CD4-positive, alpha-beta memory T cell (primary cell): ENCODE data around the gene MEGF6. TPM values are rescaled to one million over a fixed set of nuclear protein-coding genes. Genes with fewer than 3 reads are reported as not detected.

Experiments used
- CTCF ChIA-PET: fragments of 350-600 bp; sonication (Branson Sonifier 250); formaldehyde crosslinking; loops from one replicate; lab custom pipeline; 2021; ENCODE audit warnings: inconsistent platforms; ENCODE audit not compliant: partially characterized antibody; lab: Charles Lee
- POLR2A ChIA-PET: fragments of 350-600 bp; sonication (Branson Sonifier 250); formaldehyde crosslinking; loops from one replicate; lab custom pipeline; 2021; ENCODE audit not compliant: partially characterized antibody; lab: Charles Lee
- DNase-seq, 5 donors: peaks; one replicate each; pipeline versions ENCODE4 v3.0.0 to v3.0.0-alpha.2; 2020 to 2022; ENCODE audit warnings: mixed read lengths in 1 of 5
- H3K27ac ChIP-seq: one replicate; pipeline ENCODE4 v1.7.0; 2013; ENCODE audit warnings: low read depth, low read length
- H3K27me3 ChIP-seq: 2 replicates; pipeline ENCODE4 v1.7.0; 2013; ENCODE audit warnings: mild to moderate bottlenecking, low read length, moderate library complexity; ENCODE audit not compliant: insufficient read depth
- H3K36me3 ChIP-seq: 2 replicates; pipeline ENCODE4 v1.7.0; 2013; ENCODE audit warnings: mild to moderate bottlenecking, low read length, moderate library complexity; ENCODE audit not compliant: insufficient read depth
- H3K4me1 ChIP-seq: 2 replicates; pipeline ENCODE4 v1.7.0; 2013; ENCODE audit warnings: mild to moderate bottlenecking, low read length, moderate library complexity; ENCODE audit not compliant: insufficient read depth
- H3K4me3 ChIP-seq, 2 donors: one replicate each; pipeline ENCODE4 v1.7.0; 2013; ENCODE audit warnings: low read length in 2 of 2, mild to moderate bottlenecking in 1 of 2
- H3K9me3 ChIP-seq, 2 donors: one replicate each; pipeline ENCODE4 v1.7.0; 2013; ENCODE audit warnings: low read length in 2 of 2, control low read depth in 1 of 2; ENCODE audit not compliant: control insufficient read depth in 1 of 2
- H3K27ac Mint-ChIP-seq, 7 donors: one replicate each; pipeline ENCODE4 v1.8.0; 2020 to 2021; ENCODE audit warnings: mixed read lengths in 7 of 7, mild to moderate bottlenecking in 6 of 7, inconsistent platforms in 3 of 7, moderate library complexity in 3 of 7
- H3K27me3 Mint-ChIP-seq, 2 donors: one replicate each; pipeline ENCODE4 v1.8.0; 2020 to 2021; ENCODE audit warnings: mixed read lengths in 2 of 2
- H3K36me3 Mint-ChIP-seq, 2 donors: one replicate each; pipeline ENCODE4 v1.8.0; 2020 to 2021; ENCODE audit warnings: mixed read lengths in 2 of 2, inconsistent platforms in 1 of 2, mild to moderate bottlenecking in 1 of 2
- H3K4me1 Mint-ChIP-seq, 4 donors: one replicate each; pipeline ENCODE4 v1.8.0; 2020 to 2021; ENCODE audit warnings: mixed read lengths in 4 of 4, mild to moderate bottlenecking in 1 of 4
- H3K4me3 Mint-ChIP-seq, 8 donors: one replicate each; pipeline ENCODE4 v1.8.0; 2020 to 2021; ENCODE audit warnings: mixed read lengths in 8 of 8, mild to moderate bottlenecking in 7 of 8, moderate library complexity in 6 of 8, inconsistent platforms in 3 of 8
- H3K9me3 Mint-ChIP-seq, 8 donors: one replicate each; pipeline ENCODE4 v1.8.0; 2020 to 2021; ENCODE audit warnings: mixed read lengths in 8 of 8, mild to moderate bottlenecking in 5 of 8, inconsistent platforms in 3 of 8, moderate library complexity in 1 of 8
- intact Hi-C: fragments of 100-400 bp; cut with micrococcal nuclease; formaldehyde crosslinking; loops from one replicate; pipeline ENCODE4 v1.15.1; 2023
- polyA plus RNA-seq, 2 donors: library from polyadenylated mRNA; unstranded; fragments of 300-500 nt; fragmentation: Illumina TruSeq; gene quantifications; one replicate each; pipeline ENCODE4 v1.2.3, GENCODE V29; 2021
- total RNA-seq, 2 experiments: library from RNA; stranded (reverse); gene quantifications; one replicate each; pipeline ENCODE4 v1.2.3, GENCODE V29; 2021

MEGF6 gene
- total and polyA plus RNA-seq, 4 experiments from 2014 or later: 2.4 to 168 (median 87.0) TPM

GRCh38 chr1:3570066-3570986 lies 41.0 kb downstream of the MEGF6 start:
- Mint-ChIP-seq H3K27me3 (no peaks in the 10 kb centered on the region), H3K4me3 (no peak overlapping the region), H3K27ac (no peak overlapping the region), H3K36me3 (no peaks in the 10 kb centered on the region), H3K4me1 (no peaks in the 10 kb centered on the region), H3K9me3 (peaks cover 0 to 2% (median 0%) of the 10 kb centered on the region in 8 donors)
- no peak overlapping the region for H3K27ac ChIP-seq
- H3K4me3 ChIP-seq: no peak overlapping the region
- CTCF ChIA-PET: no interaction called here
- POLR2A ChIA-PET: no interaction called here
- DNase-seq: no peak
- H3K27me3 ChIP-seq: no peaks in the 10 kb centered on the region
- no peaks in the 10 kb centered on the region for H3K36me3 ChIP-seq
- intact Hi-C loops: no loop called here
- no peaks in the 10 kb centered on the region for H3K4me1 ChIP-seq
- H3K9me3 ChIP-seq: no peaks in the 10 kb centered on the region

GRCh38 chr1:3569436-3569835 lies 41.9 kb downstream of the MEGF6 start:
- Mint-ChIP-seq H3K27ac (no peak overlapping the region), H3K4me1 (no peaks in the 10 kb centered on the region), H3K9me3 (peaks cover 0 to 2% (median 0%) of the 10 kb centered on the region in 8 donors), H3K27me3 (peaks cover 2% of the 10 kb centered on the region in 2 donors), H3K4me3 (no peak overlapping the region), H3K36me3 (no peaks in the 10 kb centered on the region)
- no peak for DNase-seq
- CTCF ChIA-PET: no interaction called here
- intact Hi-C loops: no loop called here
- Histone ChIP-seq H3K27me3 (no peaks in the 10 kb centered on the region), H3K9me3 (no peaks in the 10 kb centered on the region), H3K27ac (no peak overlapping the region), H3K4me1 (no peaks in the 10 kb centered on the region), H3K4me3 (no peak overlapping the region), H3K36me3 (no peaks in the 10 kb centered on the region)
- POLR2A ChIA-PET: no interaction called here

GRCh38 chr1:3568815-3569435 lies 42.4 kb downstream of the MEGF6 start:
- intact Hi-C loops: no loop called here
- Histone ChIP-seq H3K36me3 (no peaks in the 10 kb centered on the region), H3K4me1 (no peaks in the 10 kb centered on the region), H3K27me3 (no peaks in the 10 kb centered on the region), H3K9me3 (no peaks in the 10 kb centered on the region), H3K4me3 (no peak overlapping the region), H3K27ac (no peak overlapping the region)
- Mint-ChIP-seq H3K27ac (no peak overlapping the region), H3K4me1 (no peaks in the 10 kb centered on the region), H3K27me3 (peaks cover 2% of the 10 kb centered on the region in 2 donors), H3K36me3 (no peaks in the 10 kb centered on the region), H3K9me3 (peaks cover 0 to 2% (median 0%) of the 10 kb centered on the region in 8 donors), H3K4me3 (no peak overlapping the region)
- no peak for DNase-seq
- CTCF ChIA-PET: no interaction called here
- POLR2A ChIA-PET: no interaction called here

GRCh38 chr1:3566951-3567804 lies 44.1 kb downstream of the MEGF6 start:
- ChIA-PET POLR2A (no interaction called here), CTCF (no interaction called here)
- Histone ChIP-seq H3K27me3 (no peaks in the 10 kb centered on the region), H3K4me1 (no peaks in the 10 kb centered on the region), H3K36me3 (no peaks in the 10 kb centered on the region), H3K27ac (no peak overlapping the region), H3K9me3 (no peaks in the 10 kb centered on the region), H3K4me3 (no peak overlapping the region)
- Mint-ChIP-seq H3K27ac (no peak overlapping the region), H3K9me3 (no peaks in the 10 kb centered on the region), H3K27me3 (peaks cover 2 to 7% of the 10 kb centered on the region in 2 donors), H3K36me3 (no peaks in the 10 kb centered on the region), H3K4me3 (no peak overlapping the region), H3K4me1 (no peaks in the 10 kb centered on the region)
- peak in 1 of 5 donors; percentile 25 for DNase-seq
- intact Hi-C loops: no loop called here

- peaks cover 3 to 7% of the 10 kb centered on the region in 2 donors for H3K27me3 Mint-ChIP-seq
- H3K4me3 Mint-ChIP-seq: no peak overlapping the region
Observed at GRCh38 chr1:3566003-3566885, 45.1 kb downstream of the MEGF6 start.

GRCh38 chr1:3564921-3565831 lies 46.1 kb downstream of the MEGF6 start:
- CTCF ChIA-PET: interaction anchor here (0.7 to 1.2 kb wide), 3 partner anchors 54 to 159 kb away, joined by 3 to 4 read pairs (median 3); no protein-coding TSS in a partner anchor
- Mint-ChIP-seq H3K27ac (no peak overlapping the region), H3K27me3 (peaks cover 3 to 7% of the 10 kb centered on the region in 2 donors), H3K4me1 (no peaks in the 10 kb centered on the region), H3K36me3 (no peaks in the 10 kb centered on the region), H3K9me3 (peaks cover 0 to under 1% (median 0%) of the 10 kb centered on the region in 8 donors), H3K4me3 (no peak overlapping the region)
- intact Hi-C loops: loop anchor here (1.0 kb wide), 1 partner anchor 54 kb away; no protein-coding TSS in a partner anchor
- DNase-seq: peak in 4 of 5 donors; percentile 13 to 26 (median 18)
- H3K36me3 ChIP-seq: no peaks in the 10 kb centered on the region
- H3K27ac ChIP-seq: no peak overlapping the region
- no peaks in the 10 kb centered on the region for H3K9me3 ChIP-seq
- H3K4me3 ChIP-seq: no peak overlapping the region
- POLR2A ChIA-PET: interaction anchor here (0.8 kb wide), 1 partner anchor 34 kb away, joined by 3 read pairs; no protein-coding TSS in a partner anchor
- no peaks in the 10 kb centered on the region for H3K4me1 ChIP-seq
- no peaks in the 10 kb centered on the region for H3K27me3 ChIP-seq

More at GRCh38 chr1:3566003-3566885, 45.1 kb downstream of the MEGF6 start:
- ChIA-PET POLR2A (no interaction called here), CTCF (no interaction called here)
- Mint-ChIP-seq H3K36me3 (no peaks in the 10 kb centered on the region), H3K9me3 (no peaks in the 10 kb centered on the region), H3K27ac (no peak overlapping the region), H3K4me1 (no peaks in the 10 kb centered on the region)
- H3K9me3 ChIP-seq: no peaks in the 10 kb centered on the region
- no peaks in the 10 kb centered on the region for H3K27me3 ChIP-seq
- intact Hi-C loops: no loop called here
- H3K36me3 ChIP-seq: no peaks in the 10 kb centered on the region
- H3K4me1 ChIP-seq: no peaks in the 10 kb centered on the region
- H3K4me3 ChIP-seq: no peak overlapping the region
- H3K27ac ChIP-seq: no peak overlapping the region
- DNase-seq: peak in 1 of 5 donors; percentile 13
